Peyer's patch (tissue), 4 donors: ENCODE measurements around the gene ANO10.

Source experiments
- POLR2A ChIP-seq, 2 donors: fragments of 450-650 bp; IDR thresholded peaks; one replicate each; pipeline ENCODE4 v1.5.1; 2017; ENCODE audit warnings: antibody characterized with exemption in 2 of 2, mild to moderate bottlenecking in 2 of 2, moderate library complexity in 2 of 2
- TF ChIP-seq, protein P1 (sequence below), 6 experiments: fragments of 450-650 bp in 4 of 6; fragments of 200-600 bp in 2 of 6; sonication (generic) in 1 of 6; IDR thresholded peaks; one replicate each; pipeline ENCODE4 v1.5.1; 2017 to 2019; ENCODE audit warnings: antibody characterized with exemption in 6 of 6, mild to moderate bottlenecking in 3 of 6, moderate library complexity in 1 of 6

DNA sequence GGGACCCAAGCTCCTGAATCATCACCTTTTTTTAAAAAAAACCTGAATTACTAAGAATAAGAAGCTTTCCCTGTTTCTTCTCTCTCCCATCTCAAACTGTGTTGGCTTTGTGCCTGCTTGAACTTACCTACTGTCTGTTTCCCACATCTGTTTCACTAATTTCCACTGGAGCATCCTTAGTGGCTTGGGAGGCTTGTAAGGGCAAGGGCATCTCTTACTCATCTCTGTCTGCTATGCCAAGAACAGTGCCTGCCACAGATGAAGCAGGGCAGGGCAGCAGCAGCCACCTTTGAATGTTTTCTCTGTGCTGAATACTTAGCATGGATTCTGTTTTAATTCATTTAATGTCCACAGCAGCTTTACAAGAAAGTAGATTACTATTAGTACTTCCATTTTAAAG lies 293.2 kb downstream of the ANO10 start:
- no peak for TF ChIP-seq POLR2A (IDR thresholded peaks at IDR 0.05)
- TF ChIP-seq, protein P1, sequence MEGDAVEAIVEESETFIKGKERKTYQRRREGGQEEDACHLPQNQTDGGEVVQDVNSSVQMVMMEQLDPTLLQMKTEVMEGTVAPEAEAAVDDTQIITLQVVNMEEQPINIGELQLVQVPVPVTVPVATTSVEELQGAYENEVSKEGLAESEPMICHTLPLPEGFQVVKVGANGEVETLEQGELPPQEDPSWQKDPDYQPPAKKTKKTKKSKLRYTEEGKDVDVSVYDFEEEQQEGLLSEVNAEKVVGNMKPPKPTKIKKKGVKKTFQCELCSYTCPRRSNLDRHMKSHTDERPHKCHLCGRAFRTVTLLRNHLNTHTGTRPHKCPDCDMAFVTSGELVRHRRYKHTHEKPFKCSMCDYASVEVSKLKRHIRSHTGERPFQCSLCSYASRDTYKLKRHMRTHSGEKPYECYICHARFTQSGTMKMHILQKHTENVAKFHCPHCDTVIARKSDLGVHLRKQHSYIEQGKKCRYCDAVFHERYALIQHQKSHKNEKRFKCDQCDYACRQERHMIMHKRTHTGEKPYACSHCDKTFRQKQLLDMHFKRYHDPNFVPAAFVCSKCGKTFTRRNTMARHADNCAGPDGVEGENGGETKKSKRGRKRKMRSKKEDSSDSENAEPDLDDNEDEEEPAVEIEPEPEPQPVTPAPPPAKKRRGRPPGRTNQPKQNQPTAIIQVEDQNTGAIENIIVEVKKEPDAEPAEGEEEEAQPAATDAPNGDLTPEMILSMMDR (IDR thresholded peaks at IDR 0.05), result no peak
